AG04450 (cell line): ENCODE data around the gene ZBBX. TPM values are rescaled to one million over a fixed set of nuclear protein-coding genes. Genes with fewer than 3 reads are reported as not detected.

Experiments used
- CTCF ChIA-PET: fragments of 300-600, 350-600 bp; formaldehyde crosslinking; extraction: SDS; loops from one replicate; lab custom pipeline; 2022; ENCODE audit warnings: antibody characterized with exemption, inconsistent platforms; lab: Charles Lee
- POLR2A ChIA-PET: fragments of 350-600 bp; formaldehyde crosslinking; extraction: SDS; loops from one replicate; lab custom pipeline; 2021; ENCODE audit warnings: antibody characterized with exemption, inconsistent platforms; lab: Yijun Ruan, JAX
- DNase-seq: peaks from one replicate; pipeline ENCODE4 v3.0.0-alpha.2; 2011; ENCODE audit warnings: low read depth, low spot score
- H3K27ac ChIP-seq: one replicate; pipeline ENCODE4 v1.5.1; 2012; ENCODE audit warnings: low read depth, low read length, control low read depth
- H3K27me3 ChIP-seq: one replicate; pipeline ENCODE4 v1.6.0; 2012; ENCODE audit warnings: low read length; ENCODE audit not compliant: control insufficient read depth, insufficient read depth
- H3K4me3 ChIP-seq: 2 replicates; pipeline ENCODE4 v1.5.1; 2011; ENCODE audit warnings: mild to moderate bottlenecking, low read depth, low read length, control low read depth
- H3K9me3 ChIP-seq: 2 replicates; pipeline ENCODE4 v1.5.1; 2012; ENCODE audit warnings: low read length; ENCODE audit not compliant: control insufficient read depth, insufficient read depth
- CTCF ChIP-seq: IDR thresholded peaks from 2 replicates; pipeline ENCODE4 v1.5.1; 2011; ENCODE audit warnings: low read depth, low read length, control low read depth, inconsistent platforms
- polyA plus RNA-seq: library from polyadenylated mRNA; depleted of rRNA; stranded (reverse); fragments of >200 nt; gene quantifications from 2 replicates; pipeline ENCODE4 v1.2.3, GENCODE V29; 2011; rRNA removed

The ZBBX gene
- polyA plus RNA-seq, 1 experiment, result not detected

GRCh38 chr3:167209011-167209410, 171.1 kb downstream of the ZBBX start:
- Histone ChIP-seq H3K27ac (no peak overlapping the region), H3K4me3 (no peak overlapping the region), H3K9me3 (peaks cover 7% of the 10 kb centered on the region), H3K27me3 (no peaks in the 10 kb centered on the region)
- POLR2A ChIA-PET, result no interaction called here
- TF ChIP-seq CTCF, result no peak
- no peak for DNase-seq
- CTCF ChIA-PET, result no interaction called here

- CTCF ChIA-PET, result interaction anchor here (0.9 kb wide), 1 partner anchor 23 kb away, joined by 3 read pairs; no protein-coding TSS in a partner anchor
- POLR2A ChIA-PET, result no interaction called here
- Histone ChIP-seq H3K27ac (no peak overlapping the region), H3K27me3 (no peaks in the 10 kb centered on the region), H3K4me3 (no peak overlapping the region), H3K9me3 (no peaks in the 10 kb centered on the region)
- TF ChIP-seq CTCF, result no peak
- DNase-seq, result no peak
Measured at GRCh38 chr3:167203062-167203461, 177.0 kb downstream of the ZBBX start.

- POLR2A ChIA-PET, result no interaction called here
- CTCF ChIA-PET, result no interaction called here
- no peaks in the 10 kb centered on the region for H3K9me3 ChIP-seq
Measured at GRCh38 chr3:167198949-167199600, 181.0 kb downstream of the ZBBX start.

More at GRCh38 chr3:167198949-167199600, 181.0 kb downstream of the ZBBX start:
- Histone ChIP-seq H3K4me3 (no peak overlapping the region), H3K27ac (no peak overlapping the region), H3K27me3 (no peaks in the 10 kb centered on the region)
- TF ChIP-seq CTCF, result no peak
- no peak for DNase-seq

Other genes with a start within 250 kb of the ZBBX start
- gene SERPINI2, start 93.7 kb upstream of the ZBBX start, polyA plus RNA-seq, result not detected in 2 replicates